HG03280 (cell line): ENCODE results near the gene HIC1.

Source experiments
- ATAC-seq: cut with Tn5 transposase; IDR thresholded peaks from one replicate; pipeline ENCODE4 v1.9.1; 2021; ENCODE audit warnings: mild to moderate bottlenecking, moderate library complexity; ENCODE audit not compliant: unreplicated experiment

Gene HIC1

GRCh38 chr17:2071455-2072281, 16.8 kb downstream of the HIC1 start:
- ATAC-seq, result no peak

- ATAC-seq, result no peak
Measured at GRCh38 chr17:2074919-2075318, 20.0 kb downstream of the HIC1 start.

- ATAC-seq, result no peak
Measured at GRCh38 chr17:2075336-2076086, 20.6 kb downstream of the HIC1 start.

GRCh38 chr17:2076087-2076984, 21.4 kb downstream of the HIC1 start:
- no peak for ATAC-seq

GRCh38 chr17:2077040-2077439, 22.1 kb downstream of the HIC1 start:
- ATAC-seq, result no peak

- ATAC-seq, result no peak
Measured at GRCh38 chr17:2081564-2081963, 26.7 kb downstream of the HIC1 start.

- ATAC-seq, result no peak
Measured at GRCh38 chr17:2082003-2082781, 27.3 kb downstream of the HIC1 start.

GRCh38 chr17:2083613-2084035, 28.7 kb downstream of the HIC1 start:
- no peak for ATAC-seq

GRCh38 chr17:2084036-2084765, 29.3 kb downstream of the HIC1 start:
- no peak for ATAC-seq

- ATAC-seq, result no peak
Measured at GRCh38 chr17:2084766-2085647, 30.1 kb downstream of the HIC1 start.

- no peak for ATAC-seq
Measured at GRCh38 chr17:2085648-2085949, 30.7 kb downstream of the HIC1 start.

GRCh38 chr17:2086306-2086705, 31.4 kb downstream of the HIC1 start:
- no peak for ATAC-seq

- peak; percentile 26 for ATAC-seq
Measured at GRCh38 chr17:2087597-2088211, 32.8 kb downstream of the HIC1 start.

- peak; percentile 12 for ATAC-seq
Measured at GRCh38 chr17:2089021-2089422, 34.1 kb downstream of the HIC1 start.

- ATAC-seq, result no peak
Measured at GRCh38 chr17:2090210-2090641, 35.3 kb downstream of the HIC1 start.

GRCh38 chr17:2090804-2091534, 36.1 kb downstream of the HIC1 start:
- no peak for ATAC-seq

- no peak for ATAC-seq
Measured at GRCh38 chr17:2092253-2092652, 37.4 kb downstream of the HIC1 start.

- ATAC-seq, result no peak
Measured at GRCh38 chr17:2093349-2093748, 38.4 kb downstream of the HIC1 start.
